GM19023 (cell line): ENCODE data around the gene SULT1E1.
A peak's percentile ranks its signal among the peaks of the same experiment; 100 is the strongest.
"Not testable (repeated sequence)": the region's sequence is repeated elsewhere in the genome, so short reads cannot be mapped to it uniquely, and the experiment has no call there.

Experiments used
- ATAC-seq: cut with Tn5 transposase; IDR thresholded peaks from one replicate; pipeline ENCODE4 v1.9.1; 2021; ENCODE audit warnings: mild to moderate bottlenecking, moderate library complexity; ENCODE audit not compliant: unreplicated experiment

Gene SULT1E1

GRCh38 chr4:69843932-69844331, 16.0 kb downstream of the SULT1E1 start:
- peak; percentile 70 for ATAC-seq

GRCh38 chr4:69843301-69843700, 16.6 kb downstream of the SULT1E1 start:
- ATAC-seq, result no peak

DNA sequence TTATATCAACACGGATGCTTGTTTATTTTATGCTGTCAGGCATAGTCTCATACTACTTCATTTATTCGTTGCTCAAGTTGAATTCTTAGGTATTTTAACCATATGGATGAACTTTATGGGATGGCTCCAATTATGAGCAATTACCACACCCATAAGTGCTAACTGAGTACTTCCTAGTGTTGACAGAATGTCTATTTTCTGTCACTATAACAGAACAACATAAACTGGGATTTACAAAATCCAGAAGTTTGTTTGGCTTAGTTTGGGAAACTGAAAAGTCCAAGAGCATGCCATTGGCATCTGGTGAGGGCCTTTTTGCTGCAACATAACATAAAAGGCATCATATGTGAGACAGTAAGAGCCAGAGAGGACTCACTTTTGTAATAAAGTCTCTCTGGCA, 21.0 kb downstream of the SULT1E1 start:
- ATAC-seq, result no peak

DNA sequence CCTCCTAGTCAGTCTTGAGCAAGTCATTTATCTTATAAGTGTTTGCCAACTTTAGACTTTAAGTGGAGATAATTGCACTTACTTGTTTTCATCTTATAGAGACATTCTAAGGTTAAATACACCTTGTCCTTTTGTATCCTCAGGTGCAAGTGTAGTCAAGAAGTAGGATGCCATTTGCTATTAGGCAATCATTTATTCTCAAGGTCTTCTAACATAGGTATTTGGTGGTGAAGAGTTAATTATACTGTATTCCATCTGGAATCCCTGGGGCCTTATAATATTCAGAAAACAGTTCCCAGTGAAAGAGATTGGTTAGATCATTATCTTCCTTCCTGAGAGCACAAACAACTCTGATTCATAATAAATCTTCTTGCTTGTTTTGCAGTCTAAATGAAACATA, 23.7 kb downstream of the SULT1E1 start:
- ATAC-seq, result no peak

- ATAC-seq, result no peak
Observed at GRCh38 chr4:69835766-69836165, 24.2 kb downstream of the SULT1E1 start.

GRCh38 chr4:69833251-69833650, 26.7 kb downstream of the SULT1E1 start:
- ATAC-seq, result no peak

GRCh38 chr4:69832326-69833030, 27.5 kb downstream of the SULT1E1 start:
- peak; percentile 55 for ATAC-seq

- peak; percentile 78 for ATAC-seq
Observed at GRCh38 chr4:69831646-69832325, 28.2 kb downstream of the SULT1E1 start.

- no peak for ATAC-seq
Observed at GRCh38 chr4:69831270-69831627, 28.7 kb downstream of the SULT1E1 start.

- peak; percentile 30 for ATAC-seq
Observed at GRCh38 chr4:69830560-69831269, 29.2 kb downstream of the SULT1E1 start.

DNA sequence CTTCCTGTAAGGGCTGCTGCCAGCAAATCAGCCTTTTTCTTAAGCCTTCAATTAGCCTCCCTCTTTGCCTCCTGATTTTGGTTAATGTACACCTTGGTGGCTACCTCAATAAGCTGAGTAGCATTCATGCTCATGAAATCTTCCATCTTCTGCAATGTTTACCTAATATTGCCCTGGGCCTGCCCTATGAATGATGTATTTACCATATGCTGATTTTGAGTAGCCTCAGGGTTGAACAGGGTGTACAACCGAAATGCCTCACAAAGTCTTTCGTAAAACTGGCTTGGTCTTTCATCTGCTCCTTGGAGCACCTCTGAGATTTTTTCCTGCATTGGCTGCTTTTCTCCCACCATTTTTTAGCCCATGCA, 29.8 kb downstream of the SULT1E1 start:
- ATAC-seq, result no peak

DNA sequence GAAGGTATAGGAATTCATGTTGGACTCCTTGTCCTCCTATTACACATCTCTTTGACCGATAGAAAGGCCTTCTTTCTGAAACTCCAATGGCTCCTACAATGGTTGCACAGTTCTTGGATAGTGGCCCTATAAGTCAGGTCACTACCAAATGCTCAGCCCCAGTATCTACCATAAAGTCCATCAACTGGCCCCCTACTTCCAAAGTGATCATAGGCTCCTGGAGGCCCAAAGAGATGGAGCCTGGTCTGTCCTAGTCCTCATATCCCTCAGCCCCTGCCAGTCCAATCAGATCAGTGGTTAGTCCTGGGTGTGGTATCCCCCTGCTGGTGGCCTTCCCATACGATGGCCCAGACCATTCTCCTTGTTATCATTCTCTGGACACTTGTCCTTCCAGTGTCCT, 30.3 kb downstream of the SULT1E1 start:
- ATAC-seq, result no peak

DNA sequence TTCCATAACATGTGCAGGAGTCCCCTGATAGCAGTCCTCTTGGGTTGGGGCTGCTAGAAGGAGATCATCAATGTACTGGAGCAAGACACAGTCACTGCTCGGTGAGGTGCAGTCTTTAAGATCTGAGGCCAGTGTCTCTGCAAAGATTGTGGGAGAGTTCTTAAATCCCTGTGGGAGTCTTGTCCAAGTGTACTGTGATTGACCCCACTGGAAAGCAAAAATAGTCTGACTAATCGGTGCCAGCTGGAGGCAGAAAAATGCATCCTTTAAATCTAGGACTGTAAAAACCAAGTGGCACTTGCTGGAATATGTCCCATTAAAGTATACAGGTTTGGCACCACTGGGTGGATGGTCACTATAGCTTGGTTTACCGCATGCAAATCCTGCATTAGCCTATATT, 31.1 kb downstream of the SULT1E1 start:
- no peak for ATAC-seq

- ATAC-seq, result not testable (repeated sequence)
Observed at GRCh38 chr4:69825056-69825455, 34.9 kb downstream of the SULT1E1 start.

DNA sequence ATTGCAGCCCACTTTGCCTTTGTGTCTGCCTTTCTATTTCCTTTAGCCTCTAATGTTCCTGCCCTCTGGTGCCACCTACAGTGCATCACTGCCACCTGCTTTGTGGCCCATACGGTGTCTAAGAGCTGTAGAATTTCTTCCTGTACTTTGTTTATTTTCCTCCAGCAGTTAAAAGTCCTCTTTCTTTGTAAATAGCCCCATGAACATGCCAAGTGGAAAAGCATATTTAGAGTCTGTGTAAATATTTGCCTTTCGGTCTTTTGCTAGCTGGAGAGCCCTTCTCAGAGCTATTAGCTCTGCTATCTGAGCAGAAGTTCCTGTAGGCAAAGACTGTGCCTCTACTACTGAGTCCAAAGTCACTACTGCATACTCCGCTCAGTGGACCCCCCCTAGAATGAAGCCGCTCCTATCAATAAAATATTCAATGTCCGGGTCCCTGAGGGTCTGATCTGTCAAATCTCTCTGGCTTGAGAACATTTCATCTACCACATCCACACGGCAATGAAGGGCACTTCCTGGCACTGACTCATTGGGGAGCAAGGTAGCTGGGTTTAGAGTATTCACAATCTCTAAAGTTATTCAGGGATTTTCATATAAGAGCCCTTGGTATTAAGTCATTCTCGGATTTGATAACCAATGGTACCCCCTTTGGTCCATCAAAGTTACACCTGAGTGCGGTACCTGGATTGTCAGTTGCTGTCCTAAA, 36.3 kb downstream of the SULT1E1 start:
- ATAC-seq, result peak; percentile 95

- ATAC-seq, result no peak
Observed at GRCh38 chr4:69823048-69823447, 36.9 kb downstream of the SULT1E1 start.

DNA sequence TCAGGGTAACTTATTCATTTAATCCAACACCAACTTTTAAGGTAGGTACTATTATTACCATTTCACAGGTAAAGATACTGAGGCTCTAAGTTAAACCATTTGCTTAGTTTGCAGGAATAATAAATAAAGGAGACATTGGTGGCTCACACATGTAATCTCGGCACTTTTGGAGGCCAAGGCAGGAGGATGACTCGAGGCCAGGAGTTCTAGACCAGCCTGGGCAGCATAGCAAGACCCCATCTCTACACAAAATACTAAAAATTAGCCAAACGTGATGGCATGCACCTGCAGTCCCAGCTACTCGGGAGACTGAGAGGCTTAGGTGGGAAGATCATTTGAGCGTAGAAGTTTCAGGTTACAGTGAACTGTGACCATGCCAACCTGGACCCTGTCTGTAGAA, 37.7 kb downstream of the SULT1E1 start:
- ATAC-seq, result no peak

DNA sequence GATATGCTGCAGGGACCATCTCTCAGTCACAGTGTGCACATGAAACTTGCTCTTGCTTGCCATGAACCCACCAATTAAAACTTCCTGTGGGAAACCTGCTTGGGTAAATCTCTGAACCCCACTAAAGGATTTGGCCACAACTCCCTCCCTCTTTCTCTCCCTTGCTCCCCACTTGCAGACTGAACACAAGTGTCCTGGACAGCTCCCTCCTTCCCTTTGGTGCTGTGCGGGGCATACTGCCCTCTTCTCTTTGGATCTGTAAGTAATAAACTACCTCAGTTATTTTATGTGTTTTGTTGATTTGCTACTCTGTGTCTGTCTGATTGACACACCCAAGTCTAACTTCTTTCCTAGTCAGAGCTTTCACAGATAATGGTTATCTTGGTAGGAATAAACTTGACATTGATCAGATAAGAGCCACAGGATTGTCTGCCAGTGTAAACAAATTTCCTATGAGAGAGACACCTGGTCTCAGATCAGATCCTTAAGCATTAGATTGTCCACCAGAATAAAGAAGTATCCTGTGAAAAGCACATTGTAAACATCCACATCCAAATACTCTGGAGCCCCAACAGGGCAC, 41.8 kb downstream of the SULT1E1 start:
- no peak for ATAC-seq

DNA sequence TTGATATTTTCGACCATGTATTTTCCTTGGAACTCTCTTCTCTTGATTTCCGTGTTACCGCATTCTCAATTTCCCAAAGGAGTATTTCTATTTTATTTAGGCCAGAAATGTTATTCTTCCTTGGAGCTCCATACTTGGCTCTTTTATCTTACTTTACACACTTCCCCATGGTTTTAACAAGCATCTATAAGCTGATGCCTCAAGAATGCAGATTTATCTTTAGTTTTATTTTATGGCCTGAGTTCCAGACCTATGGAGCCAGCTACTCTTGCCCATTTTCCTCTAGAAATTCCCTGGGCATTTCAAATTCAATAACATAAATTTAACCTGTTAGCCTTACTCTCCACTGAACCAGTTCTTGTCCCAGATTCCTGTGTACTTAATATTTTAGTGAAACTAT, 43.7 kb downstream of the SULT1E1 start:
- ATAC-seq, result no peak

GRCh38 chr4:69813628-69814027, 46.3 kb downstream of the SULT1E1 start:
- no peak for ATAC-seq

- no peak for ATAC-seq
Observed at GRCh38 chr4:69811166-69811565, 48.8 kb downstream of the SULT1E1 start.
